Stimulated activated CD4-positive, alpha-beta T cell treated with anti-CD3 and anti-CD28 coated beads, Interleukin-12 subunit alpha, Interleukin-12 subunit beta, amount 100 ng/mL, for 48 hours (primary cell): ENCODE results near the gene CXXC5.

Experiments
- DNase-seq, 3 donors: peaks; one replicate each; pipeline ENCODE4 v3.0.0-alpha.2; 2020; ENCODE audit warnings: low read depth in 2 of 3, low spot score in 1 of 3

The CXXC5 gene

DNA sequence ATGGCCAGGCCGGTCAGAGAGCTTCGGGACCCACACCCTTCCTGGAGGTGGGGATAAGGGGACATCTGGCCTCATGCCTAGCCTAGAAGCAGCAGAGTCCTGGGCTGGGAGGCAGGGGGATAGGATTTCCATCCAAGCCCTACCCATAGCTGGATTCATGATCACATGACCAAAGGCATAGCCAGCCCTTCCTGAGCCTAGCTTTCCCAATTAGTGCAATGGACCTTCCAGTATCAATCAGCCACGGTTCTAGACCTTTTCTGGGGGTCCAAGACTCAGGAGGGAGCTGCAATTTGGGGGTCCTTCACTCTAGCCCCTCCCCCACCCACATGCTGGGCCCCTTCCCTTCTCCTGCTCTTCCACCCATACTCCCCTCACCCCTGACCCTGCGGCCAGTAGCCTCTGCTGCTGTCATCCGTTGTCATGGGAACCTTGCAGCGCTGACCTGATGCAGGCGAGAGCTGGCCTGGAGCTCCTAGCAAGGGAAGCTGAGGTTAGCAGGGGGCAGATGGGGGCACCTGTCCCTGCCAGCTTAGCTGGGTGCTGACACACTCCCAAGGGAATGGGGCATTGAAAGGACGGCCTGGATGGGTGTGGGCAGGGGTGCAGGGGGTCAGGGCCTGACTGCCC, 44.6 kb downstream of the CXXC5 start:
- no peak for DNase-seq

DNA sequence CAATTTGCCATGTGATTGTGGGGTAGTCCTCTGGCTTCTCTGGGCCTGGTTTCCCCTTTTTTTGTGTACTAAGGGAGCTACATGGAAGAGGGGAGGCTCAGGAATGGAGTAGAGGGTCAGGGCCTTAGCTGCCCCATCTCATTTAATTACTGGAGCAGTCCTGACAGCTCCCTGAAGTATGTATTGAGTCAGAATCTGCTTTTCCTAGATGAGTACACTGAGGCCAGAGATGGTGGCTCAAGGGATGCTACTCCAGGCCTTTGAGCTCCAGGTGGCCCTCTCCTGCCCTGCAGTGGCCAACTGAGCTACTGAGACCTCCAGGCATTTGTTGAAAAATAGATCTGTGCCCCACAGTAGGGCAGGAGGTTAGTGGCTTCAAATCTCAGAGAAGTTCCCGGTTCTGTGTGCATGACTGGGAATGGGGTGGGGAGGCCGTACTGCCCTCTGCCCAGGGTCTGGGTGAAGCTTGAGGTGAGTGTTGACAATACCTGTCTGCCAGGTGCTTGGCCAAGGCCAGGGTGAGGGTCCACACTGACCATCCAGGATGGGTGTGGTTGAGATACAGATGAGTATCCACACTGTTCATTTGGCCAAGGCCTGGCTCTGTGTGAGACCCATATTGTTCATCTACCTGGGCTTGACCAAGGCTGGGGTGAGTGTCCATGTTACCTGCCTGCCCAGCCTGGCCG, 45.7 kb downstream of the CXXC5 start:
- DNase-seq = no peak

DNA sequence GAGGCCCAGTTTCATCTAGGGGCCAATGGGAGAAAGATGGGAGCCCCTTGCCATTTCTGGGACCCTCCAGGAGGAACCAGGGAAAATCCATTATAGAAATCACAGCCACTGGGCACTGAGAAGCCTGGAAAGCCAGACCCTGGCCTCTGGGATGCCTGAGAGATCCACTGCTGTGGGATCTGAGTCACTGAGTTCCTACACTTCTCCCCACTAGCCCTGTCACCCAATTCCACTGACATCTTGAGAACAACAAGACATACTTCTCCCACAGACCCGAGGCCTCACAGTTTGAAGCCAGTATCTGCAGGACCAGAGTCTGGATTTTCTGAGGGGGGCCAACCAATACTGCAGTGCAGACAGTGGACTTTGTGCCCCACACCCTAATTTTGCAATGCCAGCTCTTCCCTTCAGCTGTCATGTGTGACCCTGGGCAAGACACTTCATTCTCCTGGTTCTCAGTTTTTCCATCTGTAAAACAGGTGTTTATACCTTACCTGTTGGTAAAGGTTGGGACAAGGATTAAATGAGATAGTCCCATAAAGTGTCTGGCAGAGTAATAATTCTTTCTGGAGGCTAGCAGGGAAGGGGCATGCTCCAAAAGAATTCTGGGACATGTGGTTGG, 46.5 kb downstream of the CXXC5 start:
- no peak for DNase-seq

DNA sequence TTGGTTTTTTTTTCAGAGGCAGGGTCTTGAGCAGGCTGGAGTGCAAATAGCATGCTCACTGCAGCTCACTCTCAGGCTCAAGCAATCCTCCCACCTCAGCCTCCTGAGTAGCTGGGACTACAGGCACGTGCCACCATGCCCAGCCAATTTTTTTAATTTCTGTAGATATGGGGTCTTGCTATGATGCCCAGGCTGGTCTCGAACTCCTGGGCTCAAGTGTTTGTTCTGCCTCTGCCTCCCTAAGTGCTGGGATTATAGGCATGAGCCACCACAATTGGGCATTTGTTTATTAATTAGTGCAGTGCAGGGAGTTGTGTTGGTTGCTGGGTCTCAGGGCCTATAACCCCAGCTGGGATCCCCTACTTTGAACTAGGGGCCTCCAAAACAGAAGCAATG, 47.0 kb downstream of the CXXC5 start:
- no peak for DNase-seq

DNA sequence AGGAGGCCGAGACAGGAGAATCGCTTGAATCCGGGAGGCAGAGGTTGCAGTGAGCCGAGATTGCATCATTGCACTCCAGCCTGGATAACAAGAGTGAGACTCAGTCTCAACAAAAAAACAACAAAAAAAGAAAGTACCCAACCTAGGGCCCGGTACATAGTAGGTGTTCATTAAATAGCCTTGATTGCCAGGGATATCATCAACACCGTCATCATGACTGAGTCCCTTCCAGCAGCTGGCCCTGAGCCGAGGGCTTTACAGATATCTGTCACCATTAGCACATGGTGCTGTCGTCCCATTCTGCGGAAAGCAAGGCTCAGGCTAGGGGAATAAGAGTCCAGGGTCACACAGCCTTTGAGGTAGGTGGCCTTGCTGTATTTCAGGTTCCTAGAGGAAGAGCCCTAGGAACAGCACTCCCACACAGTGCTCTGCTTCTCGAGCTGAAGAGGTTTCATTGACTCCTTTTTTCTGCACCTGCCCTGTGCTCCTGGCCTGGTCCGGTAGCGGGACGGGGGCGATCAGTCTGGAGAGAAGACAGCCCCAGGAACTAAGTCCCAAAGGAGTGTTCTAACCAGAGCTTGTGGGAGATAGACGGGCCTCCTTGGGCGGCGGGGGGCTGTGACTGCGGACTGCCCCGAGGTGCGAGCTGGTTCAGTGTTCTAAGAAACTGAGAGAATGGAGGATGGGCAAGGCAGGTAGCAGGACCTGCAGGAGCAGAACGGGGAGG, 48.2 kb downstream of the CXXC5 start:
- no peak for DNase-seq

DNA sequence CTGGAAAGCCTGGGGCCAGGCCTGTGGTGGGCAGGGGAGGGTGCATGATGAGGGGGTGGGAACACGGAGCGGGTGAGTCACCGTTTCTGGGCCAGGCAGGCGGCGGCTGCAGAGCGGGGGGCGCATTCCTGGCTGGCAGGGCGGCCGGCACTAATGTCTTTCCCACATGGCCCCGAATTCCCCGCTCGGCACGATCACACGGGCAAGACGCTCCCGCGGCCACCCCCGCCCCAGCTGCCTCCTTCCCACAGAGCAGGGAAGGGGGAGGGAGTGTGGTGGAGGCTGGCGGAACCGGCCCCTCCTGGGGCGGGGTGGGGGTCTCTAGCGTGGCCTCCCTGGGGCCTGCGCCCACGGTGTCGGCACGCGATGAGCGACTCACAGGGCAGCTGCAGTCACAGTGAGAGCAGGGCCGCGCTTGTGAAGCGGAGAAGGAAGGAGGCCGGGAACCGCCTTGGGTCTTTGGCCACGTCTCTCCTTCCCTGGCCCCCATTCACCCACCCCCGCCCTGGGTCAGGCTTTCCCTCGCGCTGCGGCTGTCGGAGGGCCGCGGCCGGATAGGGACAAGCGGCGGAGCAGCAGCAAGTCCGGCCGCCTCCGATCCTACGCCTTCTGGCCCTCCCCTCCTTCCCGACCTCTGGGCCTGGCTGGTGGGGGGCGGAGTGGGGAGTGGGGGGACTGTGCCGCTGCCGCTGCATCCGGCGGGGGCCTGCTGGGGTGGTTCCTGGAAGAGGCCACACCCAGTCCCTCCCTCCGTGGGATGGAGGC, 48.9 kb downstream of the CXXC5 start:
- DNase-seq = no peak

DNA sequence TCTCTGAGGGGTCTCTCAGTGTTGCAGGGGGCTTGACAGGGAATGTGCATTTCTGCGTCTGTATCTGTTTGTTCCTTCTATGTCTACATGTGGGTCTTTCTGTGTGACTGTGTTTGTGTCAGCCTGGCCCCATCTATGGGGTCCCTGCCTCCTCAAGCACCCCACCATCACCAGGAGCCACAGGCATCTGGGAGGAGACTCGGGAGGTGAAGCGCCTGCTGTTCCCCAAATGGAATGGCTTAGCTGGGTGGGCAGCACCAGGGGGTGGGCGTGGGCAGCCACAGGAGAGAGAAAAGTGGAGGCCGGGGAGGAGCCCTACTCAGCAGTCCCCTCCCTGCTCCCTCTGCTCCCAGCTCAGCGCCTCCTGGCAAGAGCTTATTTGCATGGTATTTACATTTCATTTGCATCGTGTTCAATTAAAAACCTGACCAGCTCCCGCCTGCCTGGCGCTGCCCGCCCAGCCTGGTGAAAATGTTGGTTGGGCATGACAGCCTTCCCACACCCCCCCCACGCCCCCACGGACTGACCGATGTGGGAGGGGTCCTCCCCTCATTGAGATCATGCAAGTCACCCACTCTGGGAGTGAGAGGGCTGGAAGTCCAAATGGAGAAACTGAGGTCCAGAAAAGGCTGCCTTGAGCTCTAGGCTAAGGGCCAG, 50.5 kb downstream of the CXXC5 start:
- DNase-seq = no peak

DNA sequence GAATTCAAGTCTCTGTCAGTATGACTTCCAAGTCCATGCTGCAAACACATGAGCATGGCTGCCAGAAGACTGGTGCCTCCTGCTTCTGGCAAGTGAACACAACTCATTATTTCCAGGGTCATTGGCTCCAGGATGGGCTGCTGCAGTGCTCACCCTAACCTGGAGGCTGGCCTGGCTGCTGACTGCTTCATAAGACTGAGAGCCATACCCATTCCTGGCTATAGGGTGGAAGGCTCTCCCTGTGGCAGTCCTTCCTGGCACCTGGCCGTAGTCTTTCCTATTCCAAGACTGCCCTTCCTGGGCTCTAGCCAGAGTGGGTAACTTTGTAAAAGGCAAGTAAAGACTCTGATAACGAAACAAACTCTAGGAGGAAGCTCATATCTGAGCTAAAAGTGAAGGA, 51.2 kb downstream of the CXXC5 start:
- DNase-seq = no peak

DNA sequence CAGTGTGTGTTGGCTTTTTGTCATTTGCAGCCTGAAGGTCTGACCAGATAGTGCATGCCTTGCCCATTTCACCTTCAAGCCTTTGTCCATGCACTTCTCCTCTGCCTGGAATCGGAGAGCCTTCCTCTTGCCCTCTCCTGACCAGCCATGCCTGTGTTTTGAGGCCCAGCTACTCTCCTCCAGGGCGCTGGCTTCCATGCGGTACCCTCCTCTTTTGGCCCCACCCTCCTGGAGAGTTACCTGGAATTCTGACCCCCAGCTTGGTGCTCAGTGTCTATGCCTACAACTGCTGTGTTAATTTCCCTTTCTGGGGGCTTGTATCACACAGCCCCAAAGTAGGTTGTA, 52.5 kb downstream of the CXXC5 start:
- no peak for DNase-seq

DNA sequence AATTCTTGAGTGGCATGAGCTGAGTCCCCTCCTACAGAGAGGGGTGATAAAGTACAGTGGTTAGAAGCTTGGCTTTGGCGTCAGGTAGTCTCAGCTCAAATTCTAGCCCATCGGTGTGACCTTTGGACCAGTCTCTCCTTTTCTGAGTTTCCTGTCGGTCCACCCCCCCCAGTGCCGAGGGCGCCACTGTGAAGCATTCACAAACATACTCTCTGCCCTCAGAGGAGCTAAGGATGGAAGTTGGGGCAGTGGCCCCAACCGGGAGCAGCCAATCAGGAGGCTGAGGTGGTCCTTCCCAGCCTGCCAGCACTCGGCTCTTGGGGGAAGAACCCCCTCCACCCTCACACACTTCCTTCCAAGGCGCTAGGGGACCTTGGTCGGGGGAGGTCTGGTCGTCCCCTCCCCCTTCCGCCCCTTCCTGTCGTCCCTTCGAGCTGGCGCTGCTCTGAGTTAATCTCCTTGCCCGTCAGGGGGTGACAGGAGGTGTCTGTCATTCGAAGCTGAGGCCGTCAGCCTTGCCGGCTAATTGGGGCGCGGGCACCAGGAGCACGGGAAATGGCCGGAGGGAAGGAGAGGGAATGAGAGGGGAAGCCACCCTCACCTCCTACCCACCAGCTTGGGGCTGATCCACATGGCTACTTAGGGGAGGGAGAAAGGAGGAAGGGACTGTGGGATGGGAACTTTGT, 53.0 kb downstream of the CXXC5 start:
- no peak for DNase-seq

DNA sequence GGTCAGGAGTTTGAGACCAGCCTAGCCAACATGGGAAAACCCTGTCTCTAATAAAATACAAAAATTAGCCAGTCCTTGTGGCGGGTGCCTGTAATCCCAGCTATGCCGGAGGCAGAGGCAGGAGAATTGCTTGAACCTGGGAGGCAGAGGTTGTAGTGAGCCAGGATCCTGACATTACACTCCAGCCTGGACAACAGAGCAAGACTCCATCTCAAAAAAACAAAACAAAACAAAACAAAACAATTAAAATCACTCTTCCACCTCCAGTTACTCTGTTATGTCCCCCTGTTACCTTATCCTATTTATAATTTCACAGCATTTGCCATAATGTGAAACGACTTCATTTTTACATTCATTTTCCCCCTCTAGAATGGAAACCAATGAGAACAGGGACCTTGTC, 54.4 kb downstream of the CXXC5 start:
- no peak for DNase-seq

DNA sequence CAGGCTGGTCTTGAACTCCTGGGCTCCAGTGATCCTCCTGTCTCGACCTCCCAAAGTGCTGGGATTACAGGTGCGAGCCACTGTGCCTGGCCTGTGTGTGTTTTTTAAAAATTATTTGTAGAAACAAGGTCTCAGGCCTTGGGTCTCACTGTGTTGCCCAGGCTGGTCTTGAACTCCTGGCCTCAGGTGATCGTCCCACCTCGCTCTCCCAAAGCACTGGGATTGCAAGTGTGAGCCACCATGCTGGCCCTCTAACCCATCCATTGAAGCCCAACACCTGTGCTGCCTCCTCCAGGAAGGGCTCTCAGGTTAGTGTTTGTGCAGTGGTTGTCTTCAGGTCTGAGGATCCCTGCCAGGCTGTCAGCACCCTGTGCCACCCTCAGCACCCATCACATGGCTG, 56.6 kb downstream of the CXXC5 start:
- no peak for DNase-seq

DNA sequence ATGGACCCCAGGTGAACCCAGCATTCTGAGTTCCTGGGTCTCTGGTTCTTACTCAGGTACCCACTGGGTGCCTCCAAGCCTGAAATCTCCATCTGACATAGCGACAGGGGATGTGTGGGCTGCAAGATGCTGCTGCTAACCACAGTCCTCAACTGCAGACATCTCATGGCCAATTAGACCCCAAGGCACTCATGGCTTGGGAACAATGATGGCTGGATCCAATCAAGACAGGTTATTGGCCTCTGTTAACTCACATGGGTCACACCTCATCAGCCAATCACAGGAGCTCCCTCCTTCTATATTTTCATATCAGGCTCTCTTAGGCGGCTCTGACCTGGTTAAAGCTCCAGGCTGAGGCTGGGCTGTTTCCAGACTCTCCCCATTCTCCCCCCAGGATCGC, 57.0 kb downstream of the CXXC5 start:
- no peak for DNase-seq

DNA sequence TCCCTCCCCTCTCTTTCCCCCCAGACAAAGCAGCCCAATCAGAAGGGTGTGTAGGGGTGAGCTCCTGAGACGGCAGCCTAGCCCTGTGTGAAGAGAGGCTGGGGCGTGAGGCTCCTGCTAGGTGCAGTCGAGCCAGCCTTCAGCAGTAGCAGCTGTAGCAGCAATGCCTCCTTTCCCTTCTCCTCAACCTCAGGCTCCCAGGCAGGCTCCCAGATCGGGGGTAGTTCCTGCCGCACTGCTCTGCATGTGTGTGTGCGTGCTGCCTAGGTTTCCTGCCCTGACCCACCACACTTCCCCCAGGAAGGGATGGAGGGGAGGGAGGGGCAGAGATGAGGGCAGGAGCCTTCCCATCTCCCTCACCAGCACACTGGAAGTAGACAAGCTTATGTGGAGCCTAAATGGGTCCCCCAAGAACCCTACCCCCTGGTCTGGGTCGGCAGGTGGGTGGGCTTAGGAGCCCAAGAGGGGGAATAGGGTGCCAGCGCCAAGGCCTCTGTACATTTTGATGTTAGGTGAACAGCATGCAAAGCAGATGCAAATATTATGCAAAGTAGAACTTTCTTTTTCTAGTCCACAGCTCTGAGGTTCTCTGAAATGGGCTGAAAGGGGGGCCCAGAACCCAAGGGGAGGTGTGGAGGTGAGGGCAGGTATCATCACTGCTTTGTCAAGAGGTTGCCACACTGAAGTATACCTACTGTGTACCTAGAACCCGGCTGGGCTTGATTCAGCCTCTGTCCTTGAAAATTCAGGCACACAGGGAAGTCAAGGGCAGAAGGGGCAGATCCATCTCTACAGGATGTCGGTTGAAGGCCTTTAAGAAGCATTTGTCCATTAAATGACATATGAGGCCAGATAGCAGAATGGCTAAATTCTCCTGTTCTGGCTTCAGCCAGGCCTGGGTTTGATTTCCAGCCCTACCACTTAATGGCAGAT, 57.8 kb downstream of the CXXC5 start:
- no peak for DNase-seq

DNA sequence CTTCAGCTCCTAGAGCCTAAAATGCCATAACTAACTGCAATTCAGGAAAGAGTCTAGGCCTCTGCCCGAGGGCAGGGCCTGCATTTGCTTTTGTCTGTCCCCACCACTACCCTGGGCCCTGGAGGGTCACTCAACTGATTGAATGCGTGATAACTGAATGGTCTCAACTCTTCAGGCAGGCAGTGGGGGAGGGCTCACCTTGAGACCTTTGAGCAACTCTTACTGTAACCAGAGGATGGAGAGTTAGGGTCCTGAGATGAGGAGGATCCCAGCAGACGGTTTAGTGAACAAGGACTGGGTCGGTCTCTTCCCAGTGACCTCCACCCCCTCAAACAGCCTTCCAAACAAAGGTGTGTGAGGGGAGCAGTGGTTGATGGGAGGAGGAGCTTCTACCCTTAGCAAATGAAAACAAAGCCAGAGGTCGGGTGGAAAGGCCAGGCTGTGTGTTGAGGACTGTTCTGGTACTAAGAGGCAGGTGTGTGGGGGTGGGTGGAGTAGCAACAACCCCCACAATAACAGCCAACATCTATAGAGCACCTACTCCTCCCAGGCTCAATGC, 59.4 kb downstream of the CXXC5 start:
- no peak for DNase-seq

DNA sequence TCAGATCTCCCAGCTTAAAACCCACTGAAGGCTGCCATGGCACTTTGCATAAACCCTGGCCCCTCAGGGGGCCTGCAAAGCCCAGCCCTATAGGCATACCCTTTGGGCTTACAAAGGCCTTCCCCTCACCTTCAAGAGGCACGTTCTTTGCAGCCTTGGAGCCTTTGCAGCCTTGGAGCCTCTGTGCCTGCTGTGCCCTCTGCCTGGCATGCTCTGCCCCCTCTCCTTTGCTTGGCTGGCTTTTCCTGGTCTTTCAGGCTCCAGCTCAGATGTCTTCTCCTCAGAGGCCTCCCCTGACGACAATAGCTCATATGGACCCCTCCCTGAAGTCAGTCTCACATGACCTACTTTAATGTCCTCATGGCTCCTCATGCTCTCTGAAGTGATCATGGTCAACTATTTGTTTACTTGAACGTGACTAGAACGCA, 60.3 kb downstream of the CXXC5 start:
- no peak for DNase-seq

DNA sequence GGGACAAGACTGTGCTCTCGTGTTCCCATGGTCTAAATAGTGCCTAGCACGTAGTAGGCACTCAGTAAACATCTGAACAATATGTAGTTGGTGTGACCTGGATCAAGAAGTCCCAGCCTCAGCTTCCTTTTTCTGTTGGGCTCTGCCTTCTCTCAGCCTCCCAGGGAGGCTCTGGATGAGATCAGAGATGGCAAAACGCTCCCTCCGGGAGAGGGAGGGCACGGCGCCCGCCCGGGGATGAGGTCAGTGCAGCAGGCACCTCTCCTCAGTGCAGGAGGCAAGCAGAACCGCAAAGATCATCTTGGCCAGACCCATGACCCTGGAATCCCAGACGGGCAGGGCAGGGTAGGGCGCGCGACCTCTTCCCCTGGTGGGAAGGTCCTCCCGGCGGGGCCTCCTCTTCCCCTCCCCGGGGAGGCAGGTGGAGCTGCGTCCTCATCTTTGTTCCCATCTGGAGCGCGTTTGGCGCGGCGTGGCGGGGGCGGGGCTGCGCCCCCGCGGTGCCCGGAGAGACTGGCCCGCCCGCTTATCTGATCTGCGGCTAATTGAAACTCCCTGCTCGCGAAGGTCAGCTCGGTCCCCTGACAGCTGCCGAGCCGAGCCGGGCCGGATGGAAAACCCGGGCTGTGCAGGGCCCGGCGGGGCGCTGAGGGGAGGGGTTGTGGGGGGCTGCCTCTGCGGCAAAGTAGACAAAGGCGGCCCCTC, 60.9 kb downstream of the CXXC5 start:
- no peak for DNase-seq

DNA sequence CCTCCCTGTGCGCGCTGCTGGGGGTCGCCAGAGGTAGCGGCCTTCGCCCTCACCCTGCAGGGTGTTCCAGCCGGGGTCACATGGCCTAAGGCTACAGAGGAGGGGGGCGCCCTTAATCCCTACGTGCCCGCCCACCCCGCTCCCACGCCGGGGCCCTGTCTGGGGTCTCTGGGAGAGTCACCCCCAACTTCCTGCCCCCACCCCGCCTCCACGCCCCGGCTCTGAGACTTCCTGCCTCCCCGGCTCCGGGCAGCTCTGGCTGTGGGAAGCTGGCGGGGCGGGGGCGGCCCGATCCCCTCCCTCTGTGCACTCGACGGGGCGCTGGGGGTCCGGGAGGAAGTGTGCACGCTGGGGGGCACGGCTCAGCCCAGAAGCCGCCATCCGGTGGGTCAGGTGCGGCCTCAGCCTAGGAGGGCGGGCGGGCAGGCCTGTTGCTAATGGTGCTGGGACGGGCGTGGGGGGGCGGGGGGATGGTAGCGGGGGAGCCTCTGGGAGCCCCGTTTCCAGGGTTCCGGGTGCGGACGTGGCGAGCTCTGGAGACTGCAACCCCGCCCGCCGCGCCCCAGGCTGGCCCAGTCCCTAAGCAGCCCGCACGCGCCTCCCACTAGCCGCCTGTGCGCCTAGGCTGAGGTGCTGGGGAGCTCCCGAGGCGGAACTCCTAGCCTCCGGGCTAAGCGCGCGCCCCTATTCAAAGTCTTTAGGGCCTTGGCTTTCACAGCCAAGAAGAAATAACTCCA, 61.6 kb downstream of the CXXC5 start:
- no peak for DNase-seq
